ENCODE measurements around the gene RAB27B.

Gene RAB27B

DNA sequence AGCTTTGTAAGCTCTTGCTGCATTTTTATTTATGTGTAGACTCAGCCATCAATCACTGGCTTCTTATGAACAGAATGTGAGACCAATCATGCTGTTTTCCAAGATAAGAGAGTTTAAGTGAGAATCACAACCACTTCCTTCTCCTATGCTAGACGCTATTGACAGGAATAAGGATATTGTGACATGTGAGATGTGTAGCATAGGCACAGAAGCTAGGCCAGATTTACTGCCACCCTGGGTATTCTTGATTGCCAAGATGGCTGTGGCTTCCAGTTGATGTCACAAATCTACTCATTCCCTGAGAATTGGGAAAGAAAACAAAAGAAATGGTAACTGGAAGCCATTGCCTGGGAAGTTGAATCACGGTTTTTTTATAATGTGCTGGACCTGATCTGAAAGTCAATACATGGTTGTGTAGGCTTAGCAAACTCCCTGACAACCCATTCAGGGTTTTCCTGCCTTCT lies 49.9 kb downstream of the RAB27B start (continued):
- no peak for TF ChIP-seq ZFP30 (CRISPR knock-in tag; IDR thresholded peaks at IDR 0.05)
- no peak for TF ChIP-seq CREB5 (CRISPR knock-in tag; IDR thresholded peaks at IDR 0.05; ENCODE audit: low read depth)

DNA sequence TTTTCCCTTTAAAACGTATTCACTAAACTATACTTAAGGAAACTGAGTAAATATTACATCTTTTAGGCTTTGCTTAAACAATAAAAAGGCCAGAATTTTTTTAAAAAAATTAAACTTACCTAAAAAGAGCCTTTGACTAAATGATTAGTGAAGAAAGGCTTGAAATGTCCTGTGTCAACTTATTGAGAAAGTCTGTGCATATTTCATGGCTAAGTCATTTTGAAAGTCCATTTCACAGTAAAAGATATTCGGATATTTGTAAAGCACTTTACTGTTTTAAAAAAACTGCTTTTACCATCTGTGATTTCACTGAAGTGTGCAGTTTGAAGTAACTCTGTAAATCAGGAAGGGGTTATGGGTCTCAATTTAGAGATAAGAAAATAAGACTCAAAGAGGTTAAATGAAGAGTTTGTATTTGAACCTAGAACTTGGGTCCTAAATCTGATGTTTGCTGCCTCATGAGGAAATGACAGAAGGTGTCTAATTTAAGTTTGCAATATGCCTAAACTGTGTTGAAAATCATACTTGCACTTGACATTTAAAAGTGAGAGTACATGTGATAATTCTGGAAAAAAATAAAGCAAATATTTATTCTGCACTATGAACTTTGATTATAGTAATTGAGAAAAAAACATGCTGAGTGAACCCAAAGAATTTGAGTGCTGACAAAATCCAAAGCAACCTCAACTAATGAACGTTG lies 50.5 kb downstream of the RAB27B start:
- ATAC-seq, result no peak
- no peak for TF ChIP-seq GLIS3 (CRISPR knock-in tag; IDR thresholded peaks at IDR 0.05)
- TF ChIP-seq ZNF8 (CRISPR knock-in tag; IDR thresholded peaks at IDR 0.05), result no peak
- TF ChIP-seq TOX (CRISPR knock-in tag; IDR thresholded peaks at IDR 0.05; ENCODE audit: borderline replicate concordance), result no peak
- no peak for TF ChIP-seq RARB (CRISPR knock-in tag; IDR thresholded peaks at IDR 0.05)
- TF ChIP-seq, protein P1, sequence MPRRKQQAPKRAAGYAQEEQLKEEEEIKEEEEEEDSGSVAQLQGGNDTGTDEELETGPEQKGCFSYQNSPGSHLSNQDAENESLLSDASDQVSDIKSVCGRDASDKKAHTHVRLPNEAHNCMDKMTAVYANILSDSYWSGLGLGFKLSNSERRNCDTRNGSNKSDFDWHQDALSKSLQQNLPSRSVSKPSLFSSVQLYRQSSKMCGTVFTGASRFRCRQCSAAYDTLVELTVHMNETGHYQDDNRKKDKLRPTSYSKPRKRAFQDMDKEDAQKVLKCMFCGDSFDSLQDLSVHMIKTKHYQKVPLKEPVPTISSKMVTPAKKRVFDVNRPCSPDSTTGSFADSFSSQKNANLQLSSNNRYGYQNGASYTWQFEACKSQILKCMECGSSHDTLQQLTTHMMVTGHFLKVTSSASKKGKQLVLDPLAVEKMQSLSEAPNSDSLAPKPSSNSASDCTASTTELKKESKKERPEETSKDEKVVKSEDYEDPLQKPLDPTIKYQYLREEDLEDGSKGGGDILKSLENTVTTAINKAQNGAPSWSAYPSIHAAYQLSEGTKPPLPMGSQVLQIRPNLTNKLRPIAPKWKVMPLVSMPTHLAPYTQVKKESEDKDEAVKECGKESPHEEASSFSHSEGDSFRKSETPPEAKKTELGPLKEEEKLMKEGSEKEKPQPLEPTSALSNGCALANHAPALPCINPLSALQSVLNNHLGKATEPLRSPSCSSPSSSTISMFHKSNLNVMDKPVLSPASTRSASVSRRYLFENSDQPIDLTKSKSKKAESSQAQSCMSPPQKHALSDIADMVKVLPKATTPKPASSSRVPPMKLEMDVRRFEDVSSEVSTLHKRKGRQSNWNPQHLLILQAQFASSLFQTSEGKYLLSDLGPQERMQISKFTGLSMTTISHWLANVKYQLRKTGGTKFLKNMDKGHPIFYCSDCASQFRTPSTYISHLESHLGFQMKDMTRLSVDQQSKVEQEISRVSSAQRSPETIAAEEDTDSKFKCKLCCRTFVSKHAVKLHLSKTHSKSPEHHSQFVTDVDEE (CRISPR knock-in tag; IDR thresholded peaks at IDR 0.05), result no peak
- no peak for TF ChIP-seq BACH2 (CRISPR knock-in tag; IDR thresholded peaks at IDR 0.05; ENCODE audit: borderline replicate concordance)
- no peak for TF ChIP-seq ZNF70 (CRISPR knock-in tag; IDR thresholded peaks at IDR 0.05)
- TF ChIP-seq OSR1 (CRISPR knock-in tag; IDR thresholded peaks at IDR 0.05), result no peak
- no peak for TF ChIP-seq PPARA (CRISPR knock-in tag; IDR thresholded peaks at IDR 0.05; ENCODE audit: borderline replicate concordance)
- TF ChIP-seq, protein P2, sequence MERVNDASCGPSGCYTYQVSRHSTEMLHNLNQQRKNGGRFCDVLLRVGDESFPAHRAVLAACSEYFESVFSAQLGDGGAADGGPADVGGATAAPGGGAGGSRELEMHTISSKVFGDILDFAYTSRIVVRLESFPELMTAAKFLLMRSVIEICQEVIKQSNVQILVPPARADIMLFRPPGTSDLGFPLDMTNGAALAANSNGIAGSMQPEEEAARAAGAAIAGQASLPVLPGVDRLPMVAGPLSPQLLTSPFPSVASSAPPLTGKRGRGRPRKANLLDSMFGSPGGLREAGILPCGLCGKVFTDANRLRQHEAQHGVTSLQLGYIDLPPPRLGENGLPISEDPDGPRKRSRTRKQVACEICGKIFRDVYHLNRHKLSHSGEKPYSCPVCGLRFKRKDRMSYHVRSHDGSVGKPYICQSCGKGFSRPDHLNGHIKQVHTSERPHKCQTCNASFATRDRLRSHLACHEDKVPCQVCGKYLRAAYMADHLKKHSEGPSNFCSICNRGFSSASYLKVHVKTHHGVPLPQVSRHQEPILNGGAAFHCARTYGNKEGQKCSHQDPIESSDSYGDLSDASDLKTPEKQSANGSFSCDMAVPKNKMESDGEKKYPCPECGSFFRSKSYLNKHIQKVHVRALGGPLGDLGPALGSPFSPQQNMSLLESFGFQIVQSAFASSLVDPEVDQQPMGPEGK (CRISPR knock-in tag; IDR thresholded peaks at IDR 0.05; ENCODE audit: borderline replicate concordance), result no peak
- TF ChIP-seq, protein P3, sequence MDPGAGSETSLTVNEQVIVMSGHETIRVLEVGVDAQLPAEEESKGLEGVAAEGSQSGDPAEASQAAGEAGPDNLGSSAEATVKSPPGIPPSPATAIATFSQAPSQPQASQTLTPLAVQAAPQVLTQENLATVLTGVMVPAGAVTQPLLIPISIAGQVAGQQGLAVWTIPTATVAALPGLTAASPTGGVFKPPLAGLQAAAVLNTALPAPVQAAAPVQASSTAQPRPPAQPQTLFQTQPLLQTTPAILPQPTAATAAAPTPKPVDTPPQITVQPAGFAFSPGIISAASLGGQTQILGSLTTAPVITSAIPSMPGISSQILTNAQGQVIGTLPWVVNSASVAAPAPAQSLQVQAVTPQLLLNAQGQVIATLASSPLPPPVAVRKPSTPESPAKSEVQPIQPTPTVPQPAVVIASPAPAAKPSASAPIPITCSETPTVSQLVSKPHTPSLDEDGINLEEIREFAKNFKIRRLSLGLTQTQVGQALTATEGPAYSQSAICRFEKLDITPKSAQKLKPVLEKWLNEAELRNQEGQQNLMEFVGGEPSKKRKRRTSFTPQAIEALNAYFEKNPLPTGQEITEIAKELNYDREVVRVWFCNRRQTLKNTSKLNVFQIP (CRISPR knock-in tag; IDR thresholded peaks at IDR 0.05; ENCODE audit: borderline replicate concordance, low read depth), result no peak
- no peak for TF ChIP-seq ZC3H10 (CRISPR knock-in tag; IDR thresholded peaks at IDR 0.05)

GRCh38 chr18:54879691-54880090 lies 51.4 kb downstream of the RAB27B start:
- TF ChIP-seq BACH2 (CRISPR knock-in tag; IDR thresholded peaks at IDR 0.05; ENCODE audit: borderline replicate concordance), result no peak
- TF ChIP-seq SNAI2 (CRISPR knock-in tag; IDR thresholded peaks at IDR 0.05), result no peak
- no peak for TF ChIP-seq TCF4 (CRISPR knock-in tag; IDR thresholded peaks at IDR 0.05; ENCODE audit: borderline replicate concordance)
- TF ChIP-seq ARNTL (CRISPR knock-in tag; IDR thresholded peaks at IDR 0.05; ENCODE audit: borderline replicate concordance, low read depth), result no peak
- TF ChIP-seq, protein P2 (CRISPR knock-in tag; IDR thresholded peaks at IDR 0.05; ENCODE audit: borderline replicate concordance), result no peak
- TF ChIP-seq ISL1 (CRISPR knock-in tag; IDR thresholded peaks at IDR 0.05), result no peak
- TF ChIP-seq OSR1 (CRISPR knock-in tag; IDR thresholded peaks at IDR 0.05), result no peak
- no peak for ATAC-seq

Data from SK-N-SH treated with all-trans-retinoic acid at 6 μM for 48 hours (cell line).